Stimulated activated CD4-positive, alpha-beta T cell treated with anti-CD3 and anti-CD28 coated beads, Interleukin-1b, Interleukin-23, amount 100 ng/mL, for 4 hours (primary cell): ENCODE results near the gene INKA2.
"Not testable (repeated sequence)": the region's sequence is repeated elsewhere in the genome, so short reads cannot be mapped to it uniquely, and the experiment has no call there.

Experiments
- DNase-seq, 2 donors: peaks; one replicate each; pipeline ENCODE4 v3.0.0-alpha.2; 2020; ENCODE audit warnings: low read depth in 2 of 2

INKA2 gene

DNA sequence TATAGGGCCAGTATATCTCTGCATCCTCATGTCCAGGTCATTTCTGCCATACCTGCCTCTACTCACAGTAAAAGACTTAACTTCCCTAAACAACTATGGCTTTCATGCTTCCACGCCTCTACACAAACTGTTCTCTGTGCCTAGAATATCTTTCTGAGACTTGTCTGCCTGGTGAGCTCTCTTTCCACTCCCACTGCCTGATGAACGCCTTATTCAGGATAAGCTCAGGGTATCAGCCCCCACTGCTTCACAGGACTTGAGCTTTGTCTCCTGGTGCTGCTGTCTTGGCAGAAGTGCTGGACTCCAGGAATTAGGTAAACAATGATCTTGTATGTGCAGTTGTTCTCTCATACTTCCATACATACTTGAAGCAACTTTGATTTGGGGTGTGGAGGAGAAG, 11.7 kb upstream of the INKA2 start:
- no peak for DNase-seq

DNA sequence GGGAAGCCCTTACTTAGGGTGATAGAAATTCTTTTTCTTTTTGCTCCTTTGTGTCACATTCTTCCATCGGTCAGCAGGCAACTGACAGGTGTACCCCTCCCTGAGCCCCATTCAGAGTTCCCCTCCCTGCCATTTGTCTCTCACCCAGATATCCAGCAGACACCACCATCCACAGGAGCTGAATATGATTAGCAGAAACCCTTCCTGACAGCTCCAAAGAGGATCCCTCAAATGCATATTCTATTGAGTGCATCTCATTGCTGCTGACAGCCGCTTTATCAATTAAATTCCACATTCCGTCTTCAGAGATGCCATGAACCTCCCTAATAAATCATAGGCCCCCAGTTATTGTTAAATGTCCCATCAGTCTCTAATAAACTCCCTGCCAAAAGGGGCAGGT, 10.4 kb upstream of the INKA2 start:
- no peak for DNase-seq

DNA sequence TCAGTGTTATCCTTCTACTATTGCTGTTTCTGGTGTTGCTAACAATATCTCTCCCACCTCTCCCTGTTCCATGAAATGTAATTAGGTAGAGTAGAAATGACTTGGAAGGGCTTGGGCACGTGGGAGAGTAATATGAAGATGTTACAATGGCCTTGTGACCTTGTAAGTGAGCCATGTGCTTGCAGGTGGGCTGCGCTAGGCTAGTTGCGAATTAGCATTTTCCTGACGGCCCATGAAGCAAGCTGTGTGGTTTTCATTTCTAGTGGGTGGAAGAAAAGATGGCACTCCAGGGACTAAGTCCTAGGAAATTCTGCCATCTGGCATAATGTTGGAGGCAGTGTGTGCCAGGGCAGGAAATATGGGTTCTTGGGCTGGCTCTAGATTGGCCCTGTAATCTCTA, 8.8 kb upstream of the INKA2 start:
- DNase-seq, result no peak

DNA sequence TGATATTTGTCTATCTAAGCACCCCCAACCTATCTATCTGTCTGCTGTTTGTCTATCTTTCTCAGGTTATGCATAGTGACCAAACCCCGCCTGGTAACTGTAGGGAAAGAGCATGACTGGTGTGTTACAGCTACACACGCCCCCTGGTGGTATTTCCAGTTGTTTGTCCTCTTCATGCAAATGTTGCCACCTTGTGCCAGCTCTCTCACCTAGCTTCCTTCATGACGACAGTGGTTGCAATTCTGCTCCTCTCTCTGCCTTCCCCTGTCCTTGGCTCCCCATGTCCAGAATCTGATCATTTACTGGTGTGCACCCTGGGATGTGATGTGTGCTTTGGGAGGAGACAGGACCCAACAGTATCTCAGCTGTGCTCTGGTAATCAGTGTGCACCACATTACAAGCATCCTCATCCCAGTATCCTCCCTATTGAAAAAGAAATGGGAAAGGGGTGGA, 8.1 kb upstream of the INKA2 start:
- DNase-seq, result peak; percentile 21 to 61

DNA sequence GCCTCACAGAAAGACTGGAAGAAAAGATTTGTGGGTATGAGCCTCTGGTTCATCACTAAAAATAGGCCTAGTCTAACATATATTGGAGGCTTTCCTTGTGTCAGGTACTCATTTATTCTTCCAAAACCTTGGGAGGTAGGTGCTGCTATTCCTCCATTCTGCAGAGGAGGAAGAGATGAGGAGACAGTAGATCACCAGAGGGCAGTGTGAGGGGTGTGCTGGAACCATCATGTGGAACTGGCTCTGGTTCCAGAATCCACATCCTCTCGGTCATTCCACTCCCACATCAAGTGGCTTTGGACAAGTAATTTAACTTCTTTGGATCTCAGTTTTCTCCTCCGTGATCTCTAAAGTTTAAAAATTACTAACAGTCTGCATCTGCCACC, 7.4 kb upstream of the INKA2 start:
- DNase-seq, result no peak

DNA sequence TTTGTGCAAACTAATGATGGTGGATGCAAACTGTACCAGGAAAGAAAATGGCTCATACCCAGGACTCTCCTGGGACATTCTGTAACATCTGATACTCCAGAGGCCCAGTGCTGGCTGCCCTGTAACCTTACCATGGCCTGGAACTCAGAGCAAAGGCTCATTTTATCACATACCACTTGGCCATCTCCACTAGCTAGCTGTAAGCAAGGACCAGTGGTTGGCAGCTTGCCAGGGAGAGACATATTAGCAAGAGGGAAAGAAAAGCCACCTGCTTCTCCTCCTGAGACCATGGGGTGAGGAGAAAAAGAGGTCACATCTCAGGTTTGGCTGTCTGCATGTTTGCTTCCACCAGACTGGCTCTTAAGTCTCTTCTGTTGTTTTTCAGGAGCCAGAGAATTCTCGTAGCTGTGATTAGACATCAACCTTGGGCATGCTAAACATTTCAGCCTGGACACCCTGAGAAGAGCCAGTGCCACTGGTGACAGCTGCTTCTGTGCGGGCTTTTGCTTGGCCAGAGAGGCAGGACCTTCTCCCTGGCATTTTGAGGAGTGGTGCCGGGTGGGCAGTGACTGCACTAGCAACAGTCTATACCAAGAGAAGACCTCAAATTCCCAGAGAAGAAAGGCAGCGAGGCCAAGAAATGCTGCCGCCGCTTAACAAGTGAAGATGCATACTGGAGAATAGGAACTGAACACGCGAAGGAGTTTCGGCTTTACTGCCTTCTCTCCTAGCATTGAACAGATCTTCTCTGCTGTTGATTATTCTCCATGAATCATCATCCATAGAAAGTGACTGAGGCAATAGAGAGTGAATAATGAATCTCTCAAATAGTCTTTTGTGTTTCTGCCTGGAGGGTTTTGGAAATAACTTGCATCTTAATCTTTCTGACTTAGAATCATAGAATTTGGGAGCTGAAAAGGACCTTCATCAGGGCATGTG, 6.7 kb upstream of the INKA2 start:
- no peak for DNase-seq

DNA sequence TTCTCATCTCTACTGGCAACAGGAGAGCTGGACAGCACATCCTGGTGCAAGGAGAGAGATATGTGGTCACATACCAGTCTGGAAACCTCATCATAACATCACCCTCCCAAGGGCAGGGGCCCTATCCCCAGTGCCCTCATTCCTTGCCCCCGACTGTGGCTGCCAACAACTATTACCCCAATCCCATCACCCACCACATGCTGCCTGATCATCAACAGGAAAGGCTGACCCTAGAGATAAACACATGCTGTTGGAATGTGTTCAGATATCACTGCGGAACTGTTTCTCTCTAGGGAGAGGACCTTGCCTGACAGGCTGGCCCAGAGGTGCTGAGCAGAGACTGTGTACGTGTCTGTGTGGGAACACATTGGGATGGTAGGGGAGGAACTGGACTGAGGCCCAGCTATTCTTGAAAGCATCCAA, 4.5 kb upstream of the INKA2 start:
- no peak for DNase-seq

DNA sequence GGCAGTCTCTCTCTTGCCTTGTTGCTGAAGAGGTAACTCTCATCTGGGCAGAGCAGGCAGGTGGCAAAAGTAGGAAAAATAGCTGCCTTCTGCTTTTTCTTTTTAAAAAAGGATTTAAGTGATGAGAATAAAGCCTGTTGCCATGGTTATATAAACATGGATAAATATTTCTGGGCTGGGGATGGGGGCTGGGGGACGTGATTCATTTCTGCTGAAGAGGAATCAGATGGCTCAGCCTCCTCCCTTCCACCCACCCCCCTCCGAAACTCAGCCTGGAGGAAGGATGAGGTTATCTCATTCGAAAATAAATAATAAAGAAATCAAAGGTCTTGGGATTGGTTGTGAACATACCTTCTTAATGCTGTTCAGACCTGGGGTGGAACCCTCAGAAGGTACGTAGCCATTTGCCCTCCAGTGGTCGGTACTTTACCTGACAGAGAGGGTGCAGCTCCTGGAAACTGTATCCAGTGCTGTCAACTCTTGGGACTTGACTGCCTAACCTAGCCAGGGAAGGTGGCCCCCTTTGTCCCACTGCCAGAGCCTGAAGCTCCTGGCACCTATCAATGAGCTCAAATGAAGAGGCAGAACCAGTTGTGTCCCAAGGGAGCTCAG, 3.8 kb upstream of the INKA2 start:
- no peak for DNase-seq

DNA sequence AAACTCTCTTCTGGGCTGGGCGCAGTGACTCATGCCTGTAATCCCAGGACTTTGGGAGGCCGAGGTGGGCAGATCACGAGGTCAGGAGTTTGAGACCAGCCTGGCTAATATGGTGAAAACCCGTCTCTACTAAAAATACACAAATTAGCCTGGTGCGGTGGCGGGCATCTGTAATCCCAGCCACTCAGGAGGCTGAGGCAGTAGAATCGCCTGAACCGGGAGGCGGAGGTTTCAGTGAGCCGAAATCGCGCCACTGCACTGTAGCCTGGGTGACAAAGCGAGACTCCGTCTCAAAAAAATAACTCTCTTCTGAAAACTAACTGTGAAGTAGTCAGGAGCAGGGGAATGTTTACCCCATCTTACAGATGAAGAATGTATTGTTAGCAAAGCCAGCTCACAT, 3.1 kb upstream of the INKA2 start:
- not testable (repeated sequence) for DNase-seq

DNA sequence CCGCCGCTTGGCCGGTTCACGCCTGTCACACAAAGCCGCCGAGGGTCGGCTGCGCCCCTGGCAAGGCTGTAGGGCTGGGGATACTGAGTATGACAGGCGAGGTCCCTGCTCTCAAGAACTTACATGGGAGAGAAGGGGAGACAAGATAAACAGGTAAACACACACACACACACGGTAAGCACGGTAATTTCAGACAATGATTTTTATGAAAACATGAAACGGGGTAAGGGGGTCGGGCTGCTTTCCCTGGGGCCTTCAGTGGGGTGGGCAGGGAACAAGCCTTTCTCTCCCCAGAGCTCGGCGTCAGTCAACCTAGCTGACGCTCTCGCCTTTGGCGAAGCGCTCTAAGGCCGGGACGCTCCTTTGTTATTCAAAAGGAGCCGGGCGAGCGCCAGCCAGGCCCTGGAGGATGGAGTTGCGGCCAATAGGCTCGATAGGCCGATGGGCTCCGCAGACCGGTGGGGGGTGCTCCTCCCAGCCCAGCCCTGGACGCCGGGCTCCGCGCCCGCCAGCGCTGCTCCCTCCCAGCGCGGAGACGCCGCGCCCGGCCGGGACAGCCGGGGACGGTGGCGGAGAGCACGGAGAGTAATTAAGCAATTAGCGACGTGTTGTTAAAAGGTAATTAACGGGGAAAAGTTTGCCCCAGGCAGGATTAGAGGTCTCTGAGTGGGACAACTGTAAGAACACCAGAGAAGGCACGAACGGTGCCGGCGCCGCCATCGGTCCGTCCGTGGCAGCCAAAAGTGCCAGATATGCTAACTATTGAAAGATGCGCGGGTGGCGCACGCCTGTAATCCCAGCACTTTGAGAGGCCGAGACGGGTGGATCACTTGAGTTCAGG, 950 bp upstream of the INKA2 start:
- peak in 1 of 2 donors; percentile 8 for DNase-seq

DNA sequence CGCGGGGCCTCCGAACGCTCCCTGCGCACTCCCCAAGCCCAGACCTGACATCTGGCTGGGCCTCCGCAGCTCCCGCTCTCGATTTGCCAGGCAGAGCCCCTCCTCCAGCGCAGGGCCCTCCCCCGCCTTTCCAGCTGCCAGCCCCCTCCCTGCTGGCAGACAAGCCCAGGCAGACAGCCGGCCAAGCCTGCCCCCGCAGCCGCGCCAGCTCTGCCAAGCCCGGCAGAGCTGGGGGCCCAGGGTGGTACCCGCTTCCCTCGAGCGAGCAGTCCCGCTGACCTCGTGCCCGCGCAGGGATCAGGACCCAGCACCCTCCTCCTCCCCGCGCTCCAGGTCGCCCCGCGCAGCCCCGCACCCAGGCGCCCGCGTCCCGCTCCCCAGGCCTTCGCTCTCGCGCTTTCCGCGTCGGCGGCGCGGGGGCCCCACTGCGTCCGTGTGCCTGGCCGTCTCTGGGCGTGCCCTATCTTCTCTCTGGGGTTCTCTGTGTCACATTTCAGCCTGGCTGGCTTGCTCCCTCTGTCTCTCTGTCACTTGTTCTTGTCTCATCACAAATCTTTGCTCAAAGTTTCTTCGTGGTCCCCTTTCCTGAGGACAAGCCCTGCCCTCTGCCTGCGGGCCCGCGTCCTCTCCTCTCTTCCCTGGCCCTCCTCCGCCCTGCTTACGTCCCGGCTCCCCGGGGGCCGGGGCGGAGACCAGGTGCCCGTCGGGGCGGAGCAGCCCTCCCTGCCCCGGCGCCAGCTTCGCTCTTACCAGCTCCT, 580 bp downstream of the INKA2 start:
- peak in 1 of 2 donors; percentile 16 for DNase-seq

DNA sequence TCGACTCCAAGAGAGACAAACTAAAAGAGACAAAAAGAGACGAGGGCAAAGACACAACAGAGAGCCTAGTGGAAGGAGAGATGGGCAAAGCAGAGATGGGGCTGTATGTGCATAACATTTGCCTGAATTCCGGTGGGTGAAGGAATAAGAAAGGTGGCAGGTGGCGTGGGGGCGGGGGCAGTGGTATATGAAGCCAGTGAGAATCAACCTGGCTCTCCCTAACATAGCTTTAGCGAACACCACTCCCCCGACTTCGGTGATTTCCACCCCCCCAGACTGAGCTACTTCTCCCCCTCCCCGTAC, 1.1 kb downstream of the INKA2 start:
- no peak for DNase-seq

DNA sequence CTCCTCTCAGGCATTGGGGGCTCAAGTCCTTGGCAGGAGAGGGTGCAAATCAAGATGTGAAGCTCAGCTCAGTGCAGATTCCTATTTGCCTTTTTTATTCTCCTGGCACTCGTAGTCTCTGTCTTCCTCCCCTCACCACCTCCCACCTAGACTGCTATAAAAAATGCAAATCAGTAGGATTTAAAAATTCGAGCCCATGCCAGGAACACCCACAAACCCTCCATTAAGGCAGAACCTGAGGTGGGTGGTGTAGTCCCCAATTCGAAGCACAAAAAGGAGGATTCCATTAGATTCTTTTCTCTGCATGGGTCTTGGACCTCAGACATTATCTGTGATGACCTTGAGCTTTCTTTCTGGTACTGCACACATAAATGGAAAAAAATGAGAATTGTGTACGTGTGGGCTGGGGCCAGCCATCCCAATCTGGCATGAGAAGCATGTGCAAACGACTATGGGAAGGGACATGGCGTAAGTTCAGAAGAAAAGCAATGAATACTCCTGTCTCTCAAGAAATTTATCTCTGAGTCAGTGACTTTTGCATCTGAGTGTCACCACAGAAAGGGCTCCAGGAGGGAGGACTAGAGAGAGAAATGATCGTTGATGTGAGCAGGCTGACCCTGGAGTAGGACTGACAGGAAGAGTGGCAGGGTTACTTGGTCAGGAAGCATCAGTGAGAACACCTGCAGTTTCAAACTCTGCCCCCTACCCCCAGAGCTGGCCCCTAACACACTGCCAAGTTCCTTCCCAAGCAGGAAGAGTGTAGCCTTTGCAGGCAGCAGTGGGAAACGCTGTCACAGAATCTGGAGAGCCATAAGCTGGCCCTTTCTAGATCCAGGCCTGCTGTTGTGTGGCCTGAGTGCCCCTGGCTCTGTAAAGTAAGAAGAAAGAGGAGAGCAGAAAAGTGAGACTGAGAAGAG, 1.7 kb downstream of the INKA2 start:
- DNase-seq, result no peak

DNA sequence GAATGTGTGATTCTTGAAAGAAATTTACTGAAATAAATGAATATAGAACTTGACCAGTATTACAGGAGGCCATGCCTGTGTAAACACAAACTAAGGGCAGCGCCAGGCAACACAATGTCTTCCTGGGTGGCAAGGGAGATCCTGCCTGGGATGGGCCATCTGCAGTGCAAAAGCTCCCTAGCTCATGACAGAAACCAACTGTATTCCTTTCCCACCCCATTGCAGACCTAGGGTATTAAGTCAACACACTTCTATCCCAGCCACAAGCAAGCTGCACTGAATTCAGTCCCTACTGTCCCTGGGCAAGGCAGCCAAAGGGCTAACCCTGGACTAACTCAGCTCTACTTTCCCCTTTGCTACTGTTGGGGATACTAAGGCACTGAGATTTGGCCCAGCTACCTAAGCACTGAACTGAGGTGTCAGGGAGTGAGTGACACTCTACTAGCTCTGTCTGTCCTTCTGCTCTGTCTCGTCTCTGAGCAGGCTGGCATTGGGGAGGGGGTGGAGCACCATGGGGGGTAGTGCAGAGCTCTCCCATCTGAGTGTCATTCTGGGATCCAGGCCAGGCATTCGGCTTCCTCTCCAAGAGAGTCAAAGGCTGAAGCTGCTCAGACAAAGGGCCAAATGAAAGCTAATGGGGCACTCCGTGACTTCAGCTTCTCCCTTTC, 2.5 kb downstream of the INKA2 start:
- DNase-seq, result no peak

DNA sequence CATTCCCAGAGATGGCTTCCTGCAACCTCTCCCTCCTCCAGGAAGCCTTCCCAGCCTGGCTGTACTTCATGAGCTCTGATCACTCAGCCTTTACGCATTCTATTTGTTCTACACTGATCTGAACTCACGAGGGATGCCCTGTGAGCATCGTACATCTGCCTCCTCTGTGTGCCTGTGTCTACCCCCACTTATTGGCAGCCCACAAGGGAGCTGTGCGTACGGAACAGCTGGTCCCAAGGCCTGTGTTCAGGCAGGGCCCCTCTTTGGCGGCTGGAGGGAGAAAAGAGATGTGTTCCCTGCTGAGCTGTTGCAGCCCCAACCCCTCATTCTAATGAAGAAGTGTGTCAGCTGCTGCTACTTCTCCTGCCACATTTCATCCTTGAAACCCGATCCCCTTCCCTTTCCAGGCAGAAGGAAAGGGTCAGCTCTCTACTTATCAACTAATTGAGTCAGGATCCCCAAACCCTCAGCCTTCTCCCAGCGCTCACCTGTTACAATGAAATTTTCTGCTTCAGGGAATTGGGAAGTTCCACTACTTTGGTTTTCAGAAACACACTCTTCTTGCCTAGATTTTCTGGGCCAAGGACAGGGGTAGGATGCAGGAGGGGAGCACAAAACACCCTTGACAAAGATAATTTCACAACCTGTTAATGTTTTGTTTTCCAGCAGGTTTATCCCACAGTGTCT, 3.2 kb downstream of the INKA2 start:
- no peak for DNase-seq

DNA sequence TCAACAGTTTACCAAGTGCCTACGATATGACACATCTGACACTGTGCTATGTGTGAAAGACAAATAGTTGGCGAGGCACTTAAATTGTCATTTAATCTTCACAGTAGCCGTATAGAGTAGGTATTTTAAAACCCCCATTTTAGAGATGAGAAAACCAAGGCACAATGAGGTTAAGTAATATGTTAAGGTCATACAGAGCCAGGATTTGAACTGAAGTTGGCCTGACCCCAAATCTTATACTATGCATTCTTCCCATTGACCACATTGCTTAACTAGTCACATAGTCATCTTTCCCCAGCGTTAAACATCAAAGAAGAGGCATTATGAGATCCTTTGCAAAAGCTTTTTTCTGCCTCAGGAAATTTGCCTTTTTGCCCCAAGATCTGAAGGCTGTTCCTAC, 3.9 kb downstream of the INKA2 start:
- DNase-seq, result no peak

DNA sequence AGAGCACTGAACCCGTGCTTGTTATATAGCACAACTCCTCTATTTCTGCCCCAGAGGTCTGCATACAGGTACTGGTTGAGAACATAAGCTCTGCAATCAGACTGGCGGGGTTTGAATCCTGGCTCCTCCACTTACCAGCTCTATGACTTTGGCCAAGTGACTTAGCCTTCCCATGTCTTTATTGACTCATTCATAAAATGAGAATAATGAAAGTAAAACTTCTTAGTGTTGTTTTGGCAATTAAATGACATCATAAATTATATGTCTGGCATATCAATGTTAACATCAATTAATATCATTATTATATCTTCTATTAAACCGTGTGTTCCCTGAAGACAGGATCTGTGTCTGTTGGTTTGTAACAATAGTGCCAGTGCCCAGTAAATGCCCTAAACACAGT, 4.3 kb downstream of the INKA2 start:
- DNase-seq, result no peak

DNA sequence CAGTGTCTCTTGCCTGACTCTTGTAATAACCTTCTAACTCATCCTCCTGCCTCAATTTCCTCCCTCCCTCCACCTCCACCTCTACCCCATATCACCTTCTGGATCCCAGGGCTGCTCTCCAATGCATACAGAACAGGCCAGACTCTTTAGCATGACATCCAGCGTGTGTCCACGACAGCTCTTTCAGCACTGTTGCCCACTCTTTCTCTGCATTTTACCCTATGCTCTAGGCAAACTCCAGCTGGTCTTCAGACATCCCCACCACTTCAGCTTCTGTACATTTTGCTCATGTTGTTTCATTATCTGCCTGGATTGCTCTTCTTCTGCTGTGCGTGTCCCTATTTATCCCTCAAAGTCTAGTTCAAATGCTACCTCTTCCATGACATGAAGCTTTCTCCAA, 4.8 kb downstream of the INKA2 start:
- DNase-seq, result no peak

DNA sequence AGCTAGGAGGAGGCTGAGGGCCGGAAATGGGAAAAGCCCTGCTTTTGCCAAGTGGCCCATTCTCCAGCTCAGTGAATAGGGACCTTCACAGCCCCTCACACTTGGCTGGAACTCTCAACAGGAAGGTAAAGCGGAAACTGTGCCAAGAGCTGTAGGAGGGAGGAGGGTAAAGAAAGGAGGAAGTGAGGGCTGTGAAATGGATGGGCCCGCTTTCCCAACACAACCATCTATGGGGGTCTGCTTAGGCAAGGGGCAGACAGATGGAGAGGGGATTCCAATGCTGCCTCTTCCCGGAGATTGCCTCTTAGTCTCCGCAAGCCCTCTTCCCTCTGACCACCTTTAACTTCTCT, 5.2 kb downstream of the INKA2 start:
- DNase-seq, result no peak
